ENCODE data around the gene CAMTA1.

The CAMTA1 gene

DNA sequence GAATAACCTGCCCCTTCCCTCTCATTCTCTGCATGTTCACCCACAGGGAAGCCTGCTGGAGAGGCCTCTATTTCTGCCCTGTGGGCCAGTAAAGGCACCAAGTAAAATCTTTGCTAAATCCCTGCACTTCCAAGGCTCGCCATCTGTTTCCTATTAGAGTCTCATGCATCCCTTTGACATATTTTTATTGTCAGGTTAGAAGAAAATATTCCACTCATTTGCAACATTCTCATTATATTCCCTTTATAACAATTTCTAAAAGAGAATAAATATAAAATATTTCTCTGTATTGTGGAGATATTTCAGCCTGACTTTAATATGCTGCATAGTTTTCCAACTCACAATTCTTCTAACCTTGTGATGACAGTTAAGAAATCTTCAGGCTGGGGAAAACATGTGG is 645.4 kb downstream of the CAMTA1 start:
- no peak overlapping the region for H3K4me3 ChIP-seq (ENCODE audit: low read depth, low read length)
- no peak for DNase-seq (ENCODE audit: low read depth)
- no peak for TF ChIP-seq CTCF (IDR thresholded peaks at IDR 0.05; ENCODE audit: control insufficient read depth, extremely low read depth, insufficient read depth)

GRCh38 chr1:7432102-7432899 is 647.0 kb downstream of the CAMTA1 start:
- TF ChIP-seq CTCF (IDR thresholded peaks at IDR 0.05; ENCODE audit: control insufficient read depth, extremely low read depth, insufficient read depth): no peak

DNA sequence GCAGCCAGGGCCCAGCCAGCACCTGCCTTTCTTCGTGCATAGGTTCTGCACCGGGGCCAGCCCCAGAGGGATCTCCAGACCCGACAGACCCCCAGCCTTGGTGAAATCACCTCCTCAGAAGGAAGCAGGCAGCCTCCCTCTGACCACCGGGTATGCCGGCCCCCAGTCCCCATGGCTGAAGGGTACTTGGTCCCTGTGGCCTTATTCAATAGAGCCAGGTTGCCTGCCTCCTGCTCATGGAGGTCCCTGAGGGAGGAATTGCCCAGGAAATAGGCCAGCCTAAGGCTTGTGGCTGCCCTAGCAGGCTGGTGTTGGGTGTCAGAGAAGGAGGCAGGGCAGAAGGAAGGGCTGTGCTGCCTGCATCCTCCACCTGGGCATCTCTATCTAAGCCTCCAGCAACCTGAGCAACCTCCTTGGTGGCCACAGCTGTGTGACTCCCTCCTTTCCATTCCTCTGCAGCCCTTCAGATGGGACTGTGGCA is 647.7 kb downstream of the CAMTA1 start:
- no peak overlapping the region for H3K4me3 ChIP-seq (ENCODE audit: low read depth, low read length)
- DNase-seq (ENCODE audit: low read depth): no peak
- TF ChIP-seq CTCF (IDR thresholded peaks at IDR 0.05; ENCODE audit: control insufficient read depth, extremely low read depth, insufficient read depth): no peak

More at GRCh38 chr1:7432102-7432899, 647.0 kb downstream of the CAMTA1 start:
- no peak overlapping the region for H3K4me3 ChIP-seq (ENCODE audit: low read depth, low read length)
- no peak for DNase-seq (ENCODE audit: low read depth)

- TF ChIP-seq CTCF (IDR thresholded peaks at IDR 0.05; ENCODE audit: control insufficient read depth, extremely low read depth, insufficient read depth): no peak
These were observed 649.3 kb downstream of the CAMTA1 start for GRCh38 chr1:7434566-7434965.

DNA sequence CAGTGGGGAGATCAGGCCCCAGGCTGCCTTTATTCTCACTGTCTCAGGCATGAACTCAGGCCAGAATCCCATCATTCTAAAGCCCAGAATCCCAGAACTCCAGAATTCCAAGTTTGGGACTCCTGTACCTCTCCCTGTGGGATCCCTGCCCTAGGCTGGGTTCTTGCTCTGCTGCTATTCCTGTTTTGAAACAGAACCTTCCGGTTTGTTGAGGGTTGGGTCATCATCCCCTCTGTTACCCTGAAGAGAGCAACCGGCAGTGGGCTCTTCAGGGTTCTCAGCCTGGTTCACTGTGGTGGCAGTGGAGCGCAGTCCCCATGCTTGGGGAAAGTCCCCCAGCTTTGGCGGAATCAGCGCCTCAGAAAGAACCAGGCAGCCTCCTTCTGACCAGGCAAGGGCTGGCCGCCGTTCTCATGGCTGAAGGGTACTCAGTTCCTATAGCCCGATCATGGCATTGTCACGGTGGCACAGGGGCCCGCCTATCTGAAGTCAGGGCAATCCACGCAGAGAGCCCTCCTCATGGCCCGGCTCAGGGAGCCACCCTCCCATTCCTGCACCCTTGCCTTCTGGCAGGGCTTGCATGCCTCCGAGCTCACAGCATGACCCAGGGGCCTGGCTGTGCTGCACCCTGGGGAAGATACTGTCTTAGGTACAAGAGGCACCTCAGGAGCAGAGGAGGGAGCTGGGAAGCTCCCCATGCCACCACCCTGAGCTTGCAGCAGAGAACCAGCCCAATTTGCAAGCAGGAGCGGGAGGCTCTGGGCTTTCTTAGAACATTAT is 650.2 kb downstream of the CAMTA1 start:
- TF ChIP-seq CTCF (IDR thresholded peaks at IDR 0.05; ENCODE audit: control insufficient read depth, extremely low read depth, insufficient read depth): no peak
- no peak for DNase-seq (ENCODE audit: low read depth)

More at GRCh38 chr1:7434566-7434965, 649.3 kb downstream of the CAMTA1 start:
- no peak overlapping the region for H3K4me3 ChIP-seq (ENCODE audit: low read depth, low read length)
- DNase-seq (ENCODE audit: low read depth): no peak

GRCh38 chr1:7436056-7437005 is 651.1 kb downstream of the CAMTA1 start:
- H3K4me3 ChIP-seq (ENCODE audit: low read depth, low read length): no peak overlapping the region
- DNase-seq (ENCODE audit: low read depth): no peak
- no peak for TF ChIP-seq CTCF (IDR thresholded peaks at IDR 0.05; ENCODE audit: control insufficient read depth, extremely low read depth, insufficient read depth)

More for the DNA sequence above, 650.2 kb downstream of the CAMTA1 start:
- H3K4me3 ChIP-seq (ENCODE audit: low read depth, low read length): no peak overlapping the region
